ENCODE measurements around the gene SLC13A5.

GRCh38 chr17:6638046-6638908 is 74.9 kb downstream of the SLC13A5 start:
- TF ChIP-seq POLR2AphosphoS5 (IDR thresholded peaks at IDR 0.05; ENCODE audit: borderline replicate concordance, low read depth, low read length) (no peak), EZH2 (IDR thresholded peaks at IDR 0.05) (no peak), FOXP2 (optimal IDR thresholded peaks at IDR 0.05; ENCODE audit: control extremely low read depth, extremely low read length, insufficient read depth) (no peak)
